Panc1 (cell line): Measurements from ENCODE around the gene CELF2. TPM values are rescaled to one million over a fixed set of nuclear protein-coding genes. Genes with fewer than 3 reads are reported as not detected.

Experiments
- ATAC-seq: fragments of 200-7000 bp; cut with Tn5 transposase; 2 replicates; pipeline ENCODE4 v1.9.1; 2020; ENCODE audit warnings: mild to moderate bottlenecking, moderate library complexity
- BruUV-seq: library from RNA; stranded (reverse); fragments of 400-500 nt; replicated peaks from 2 replicates; lab custom pipeline; 2021; lab: Mats Ljungman, UMichigan
- CTCF ChIA-PET: fragments of 300-600 bp; sonication (Branson Sonifier 250); formaldehyde crosslinking; loops from one replicate; lab custom pipeline; 2022; ENCODE audit warnings: antibody characterized with exemption; lab: Charles Lee
- POLR2A ChIA-PET: fragments of 300-600 bp; sonication (Branson Sonifier 250); formaldehyde crosslinking; loops from one replicate; lab custom pipeline; 2022; ENCODE audit warnings: antibody characterized with exemption; lab: Charles Lee
- DNase-seq: peaks from one replicate; pipeline ENCODE4 v3.0.0-alpha.2; 2010; ENCODE audit warnings: low read depth, low spot score
- H3K27ac ChIP-seq: 2 replicates; pipeline ENCODE4 v1.5.1; 2011; ENCODE audit warnings: mild to moderate bottlenecking, low read length, inconsistent platforms
- H3K27me3 ChIP-seq: fragments of 200-500 bp; sonication (Bioruptor generic); 2 replicates; pipeline ENCODE4 v1.6.0; 2014; ENCODE audit warnings: low read length, inconsistent platforms; ENCODE audit not compliant: control insufficient read depth, insufficient read depth
- H3K36me3 ChIP-seq: fragments of 200-500 bp; sonication (Bioruptor generic); 2 replicates; pipeline ENCODE4 v1.5.1; 2014; ENCODE audit warnings: inconsistent platforms, mild to moderate bottlenecking, low read length, moderate library complexity; ENCODE audit not compliant: control insufficient read depth, insufficient read depth
- H3K4me1 ChIP-seq: 2 replicates; pipeline ENCODE4 v1.5.1; 2011; ENCODE audit warnings: inconsistent platforms, mild to moderate bottlenecking, low read length, moderate library complexity; ENCODE audit not compliant: control insufficient read depth, insufficient read depth
- H3K4me3 ChIP-seq, 2 experiments: 2 replicates each; pipeline ENCODE4 v1.5.1; 2011 to 2012; ENCODE audit warnings: low read depth in 2 of 2, low read length in 2 of 2, mild to moderate bottlenecking in 2 of 2, inconsistent platforms in 1 of 2, moderate library complexity in 1 of 2
- H3K9me3 ChIP-seq: fragments of 200-500 bp; sonication (Bioruptor generic); 2 replicates; pipeline ENCODE4 v1.5.1; 2014; ENCODE audit warnings: low read depth, mild to moderate bottlenecking, inconsistent platforms, low read length, moderate library complexity; ENCODE audit not compliant: control insufficient read depth, insufficient read depth
- POLR2AphosphoS5 ChIP-seq: IDR thresholded peaks from 2 replicates; pipeline ENCODE4 v1.6.1; 2012; ENCODE audit warnings: mild to moderate bottlenecking, low read depth, low read length, moderate library complexity
- SIN3A ChIP-seq: IDR thresholded peaks from 2 replicates; pipeline ENCODE4 v1.6.1; 2012; ENCODE audit warnings: low read depth, mild to moderate bottlenecking, low read length, moderate library complexity, borderline replicate concordance; ENCODE audit not compliant: insufficient read depth
- TCF7L2 ChIP-seq: IDR thresholded peaks from 2 replicates; pipeline ENCODE4 v1.6.1; 2011; ENCODE audit warnings: mild to moderate bottlenecking, low read depth, low read length, inconsistent platforms
- in situ Hi-C: cut with HindIII; loops from 2 replicates; pipeline ENCODE4 v1.10.0; 2016; ENCODE audit warnings: low sequenced_read_pairs, low pct_unique_long_range_greater_than_20kb
- intact Hi-C: fragments of 100-400 bp; cut with micrococcal nuclease; formaldehyde crosslinking; loops from one replicate; pipeline ENCODE4 v1.10.0; 2022; ENCODE audit not compliant: unreplicated experiment
- total RNA-seq: library from RNA; stranded (reverse); gene quantifications from one replicate; pipeline ENCODE4 v1.2.1, GENCODE V29; 2021; ENCODE audit not compliant: unreplicated experiment
- TF ChIP-seq, protein P1 (sequence below): fragments of 450-650 bp; IDR thresholded peaks from 2 replicates; pipeline ENCODE4 v1.5.1; 2017; ENCODE audit warnings: mild to moderate bottlenecking
- TF ChIP-seq, protein P2 (sequence below), 2 experiments: IDR thresholded peaks; 2 replicates each; pipeline ENCODE4 v1.6.1; 2011 to 2012; ENCODE audit warnings: low read depth in 2 of 2, control low read depth in 1 of 2, low read length in 1 of 2, mild to moderate bottlenecking in 1 of 2, moderate library complexity in 1 of 2; ENCODE audit not compliant: insufficient read depth in 1 of 2

CELF2 gene
- total RNA-seq, 1 experiment from 2014 or later: 0.44 TPM

DNA sequence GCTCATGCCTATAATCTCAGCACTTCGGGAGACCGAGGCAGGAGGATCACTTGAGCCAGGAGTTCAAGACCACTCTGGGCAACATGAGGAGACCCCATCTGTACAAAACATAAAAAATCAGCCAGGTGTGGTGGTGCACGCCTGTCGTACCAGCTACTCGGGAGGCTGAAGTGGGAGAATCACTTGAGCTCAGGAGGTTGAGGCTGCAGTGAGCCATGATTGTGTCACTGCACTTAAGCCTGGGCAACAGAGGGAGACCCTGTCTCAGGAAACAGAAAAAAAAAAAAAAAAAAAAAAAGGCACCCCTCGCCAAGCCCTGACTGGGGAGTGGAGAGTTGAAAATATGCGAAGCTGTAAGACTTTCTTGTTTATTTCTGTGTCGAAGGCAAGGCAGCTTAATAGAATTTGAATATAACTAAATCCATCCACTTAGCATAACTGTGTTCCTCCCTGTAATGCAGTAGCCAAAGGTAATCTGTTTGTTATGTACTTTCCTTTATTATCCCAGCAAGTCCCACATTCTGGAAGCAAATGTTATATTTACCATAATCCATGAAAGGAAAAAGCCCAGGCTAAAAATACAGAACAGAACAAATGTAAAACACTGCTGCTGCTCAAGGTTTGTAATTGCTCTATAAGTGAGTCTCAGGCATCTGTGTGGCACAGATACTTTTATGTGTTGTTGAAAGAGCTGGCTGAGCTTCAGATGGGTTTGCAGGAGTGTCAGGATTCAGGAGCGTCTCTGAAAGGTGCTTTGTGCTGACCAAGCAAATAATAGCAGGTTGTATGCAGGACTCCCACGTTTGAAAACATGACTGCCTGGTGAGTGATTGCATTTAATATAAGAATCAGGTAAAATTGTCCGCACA is 127.2 kb downstream of the CELF2 start:
- no TSS peak for BruUV-seq
- CTCF ChIA-PET: interaction anchor here (0.7 kb wide), 1 partner anchor 1182 kb away, joined by 12 read pairs; no protein-coding TSS in a partner anchor
- in situ Hi-C loops: no loop called here
- ATAC-seq: no peak
- no peak for DNase-seq
- Histone ChIP-seq H3K36me3 (no peaks in the 10 kb centered on the region), H3K4me1 (no peaks in the 10 kb centered on the region), H3K27ac (no peak overlapping the region), H3K27me3 (no peaks in the 10 kb centered on the region), H3K9me3 (no peaks in the 10 kb centered on the region), H3K4me3 (no peak overlapping the region)
- POLR2A ChIA-PET: no interaction called here
- intact Hi-C loops: no loop called here
- TF ChIP-seq POLR2AphosphoS5 (no peak), TCF7L2 (no peak), SIN3A (no peak)
- TF ChIP-seq, protein P1, sequence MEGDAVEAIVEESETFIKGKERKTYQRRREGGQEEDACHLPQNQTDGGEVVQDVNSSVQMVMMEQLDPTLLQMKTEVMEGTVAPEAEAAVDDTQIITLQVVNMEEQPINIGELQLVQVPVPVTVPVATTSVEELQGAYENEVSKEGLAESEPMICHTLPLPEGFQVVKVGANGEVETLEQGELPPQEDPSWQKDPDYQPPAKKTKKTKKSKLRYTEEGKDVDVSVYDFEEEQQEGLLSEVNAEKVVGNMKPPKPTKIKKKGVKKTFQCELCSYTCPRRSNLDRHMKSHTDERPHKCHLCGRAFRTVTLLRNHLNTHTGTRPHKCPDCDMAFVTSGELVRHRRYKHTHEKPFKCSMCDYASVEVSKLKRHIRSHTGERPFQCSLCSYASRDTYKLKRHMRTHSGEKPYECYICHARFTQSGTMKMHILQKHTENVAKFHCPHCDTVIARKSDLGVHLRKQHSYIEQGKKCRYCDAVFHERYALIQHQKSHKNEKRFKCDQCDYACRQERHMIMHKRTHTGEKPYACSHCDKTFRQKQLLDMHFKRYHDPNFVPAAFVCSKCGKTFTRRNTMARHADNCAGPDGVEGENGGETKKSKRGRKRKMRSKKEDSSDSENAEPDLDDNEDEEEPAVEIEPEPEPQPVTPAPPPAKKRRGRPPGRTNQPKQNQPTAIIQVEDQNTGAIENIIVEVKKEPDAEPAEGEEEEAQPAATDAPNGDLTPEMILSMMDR: no peak
- TF ChIP-seq, protein P2, sequence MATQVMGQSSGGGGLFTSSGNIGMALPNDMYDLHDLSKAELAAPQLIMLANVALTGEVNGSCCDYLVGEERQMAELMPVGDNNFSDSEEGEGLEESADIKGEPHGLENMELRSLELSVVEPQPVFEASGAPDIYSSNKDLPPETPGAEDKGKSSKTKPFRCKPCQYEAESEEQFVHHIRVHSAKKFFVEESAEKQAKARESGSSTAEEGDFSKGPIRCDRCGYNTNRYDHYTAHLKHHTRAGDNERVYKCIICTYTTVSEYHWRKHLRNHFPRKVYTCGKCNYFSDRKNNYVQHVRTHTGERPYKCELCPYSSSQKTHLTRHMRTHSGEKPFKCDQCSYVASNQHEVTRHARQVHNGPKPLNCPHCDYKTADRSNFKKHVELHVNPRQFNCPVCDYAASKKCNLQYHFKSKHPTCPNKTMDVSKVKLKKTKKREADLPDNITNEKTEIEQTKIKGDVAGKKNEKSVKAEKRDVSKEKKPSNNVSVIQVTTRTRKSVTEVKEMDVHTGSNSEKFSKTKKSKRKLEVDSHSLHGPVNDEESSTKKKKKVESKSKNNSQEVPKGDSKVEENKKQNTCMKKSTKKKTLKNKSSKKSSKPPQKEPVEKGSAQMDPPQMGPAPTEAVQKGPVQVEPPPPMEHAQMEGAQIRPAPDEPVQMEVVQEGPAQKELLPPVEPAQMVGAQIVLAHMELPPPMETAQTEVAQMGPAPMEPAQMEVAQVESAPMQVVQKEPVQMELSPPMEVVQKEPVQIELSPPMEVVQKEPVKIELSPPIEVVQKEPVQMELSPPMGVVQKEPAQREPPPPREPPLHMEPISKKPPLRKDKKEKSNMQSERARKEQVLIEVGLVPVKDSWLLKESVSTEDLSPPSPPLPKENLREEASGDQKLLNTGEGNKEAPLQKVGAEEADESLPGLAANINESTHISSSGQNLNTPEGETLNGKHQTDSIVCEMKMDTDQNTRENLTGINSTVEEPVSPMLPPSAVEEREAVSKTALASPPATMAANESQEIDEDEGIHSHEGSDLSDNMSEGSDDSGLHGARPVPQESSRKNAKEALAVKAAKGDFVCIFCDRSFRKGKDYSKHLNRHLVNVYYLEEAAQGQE (IDR thresholded peaks at IDR 0.05; ENCODE audit: insufficient read depth in 1 of 2, low read depth in 2 of 2, low read length in 1 of 2): no peak

DNA sequence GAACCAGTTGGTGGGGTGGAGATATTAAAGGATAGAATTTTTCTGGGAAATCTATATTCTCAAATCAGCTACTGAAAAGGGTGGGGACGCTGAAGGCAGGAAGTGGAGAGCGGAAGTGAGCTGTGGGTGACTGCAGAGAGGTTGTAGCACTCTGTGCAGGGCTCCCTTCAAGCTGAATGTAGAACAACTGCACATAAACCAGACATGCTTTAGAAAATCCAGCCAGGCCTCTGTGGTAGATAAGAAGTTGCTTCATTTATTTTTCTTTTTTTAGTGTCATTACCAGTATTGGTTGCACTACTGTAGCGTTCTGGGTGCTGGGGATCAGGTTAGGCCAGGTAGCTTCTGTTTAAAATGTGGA is 127.8 kb downstream of the CELF2 start:
- H3K9me3 ChIP-seq: no peaks in the 10 kb centered on the region
- DNase-seq (no peak), ATAC-seq (no peak)
- intact Hi-C loops: no loop called here
- POLR2A ChIA-PET: no interaction called here
- TF ChIP-seq TCF7L2: no peak
- BruUV-seq: no TSS peak
- no peaks in the 10 kb centered on the region for H3K4me1 ChIP-seq
- H3K4me3 ChIP-seq: no peak overlapping the region
- H3K36me3 ChIP-seq: no peaks in the 10 kb centered on the region
- CTCF ChIA-PET: no interaction called here
- in situ Hi-C loops: no loop called here
- no peak overlapping the region for H3K27ac ChIP-seq
- no peaks in the 10 kb centered on the region for H3K27me3 ChIP-seq
